ENCODE results near the gene HOMER3. TPM values are rescaled to one million over a fixed set of nuclear protein-coding genes. Genes with fewer than 3 reads are reported as not detected.

Gene HOMER3
- total RNA-seq, 1 donor from 2014 or later: 68.9 TPM

- Mint-ChIP-seq H3K36me3 (ENCODE audit: unreplicated experiment) (no peaks in the 10 kb centered on the region), H3K27ac (ENCODE audit: unreplicated experiment) (no peak overlapping the region), H3K4me1 (ENCODE audit: unreplicated experiment) (no peaks in the 10 kb centered on the region), H3K4me3 (ENCODE audit: unreplicated experiment) (no peak overlapping the region), H3K9me3 (ENCODE audit: unreplicated experiment) (no peaks in the 10 kb centered on the region), H3K27me3 (ENCODE audit: unreplicated experiment) (peaks cover 8% of the 10 kb centered on the region)
- no peak for DNase-seq (ENCODE audit: extremely low spot score, unreplicated experiment)
- no peak for TF ChIP-seq CTCF (IDR thresholded peaks at IDR 0.05)
These were observed 43.2 kb upstream of the HOMER3 start for GRCh38 chr19:18984251-18984650.

- Mint-ChIP-seq H3K27me3 (ENCODE audit: unreplicated experiment) (peaks cover 8% of the 10 kb centered on the region), H3K9me3 (ENCODE audit: unreplicated experiment) (no peaks in the 10 kb centered on the region), H3K4me1 (ENCODE audit: unreplicated experiment) (no peaks in the 10 kb centered on the region), H3K36me3 (ENCODE audit: unreplicated experiment) (no peaks in the 10 kb centered on the region), H3K4me3 (ENCODE audit: unreplicated experiment) (no peak overlapping the region), H3K27ac (ENCODE audit: unreplicated experiment) (no peak overlapping the region)
- no peak for TF ChIP-seq CTCF (IDR thresholded peaks at IDR 0.05)
- no peak for DNase-seq (ENCODE audit: extremely low spot score, unreplicated experiment)
These were observed 41.7 kb upstream of the HOMER3 start for GRCh38 chr19:18982669-18983068.

- H3K36me3 Mint-ChIP-seq (ENCODE audit: unreplicated experiment): no peaks in the 10 kb centered on the region
- no peaks in the 10 kb centered on the region for H3K9me3 Mint-ChIP-seq (ENCODE audit: unreplicated experiment)
- no peak overlapping the region for H3K27ac Mint-ChIP-seq (ENCODE audit: unreplicated experiment)
- peaks cover 2% of the 10 kb centered on the region for H3K4me1 Mint-ChIP-seq (ENCODE audit: unreplicated experiment)
- no peak overlapping the region for H3K4me3 Mint-ChIP-seq (ENCODE audit: unreplicated experiment)
- DNase-seq (ENCODE audit: extremely low spot score, unreplicated experiment): no peak
- TF ChIP-seq CTCF (IDR thresholded peaks at IDR 0.05): no peak
- H3K27me3 Mint-ChIP-seq (ENCODE audit: unreplicated experiment): peaks cover 8% of the 10 kb centered on the region
These were observed 39.5 kb upstream of the HOMER3 start for GRCh38 chr19:18980432-18981020.

GRCh38 chr19:18978616-18979015, 37.6 kb upstream of the HOMER3 start:
- no peak for TF ChIP-seq CTCF (IDR thresholded peaks at IDR 0.05)
- H3K36me3 Mint-ChIP-seq (ENCODE audit: unreplicated experiment): no peaks in the 10 kb centered on the region
- no peak overlapping the region for H3K4me3 Mint-ChIP-seq (ENCODE audit: unreplicated experiment)
- H3K4me1 Mint-ChIP-seq (ENCODE audit: unreplicated experiment): peaks cover 2% of the 10 kb centered on the region
- DNase-seq (ENCODE audit: extremely low spot score, unreplicated experiment): no peak
- no peak overlapping the region for H3K27ac Mint-ChIP-seq (ENCODE audit: unreplicated experiment)
- no peaks in the 10 kb centered on the region for H3K9me3 Mint-ChIP-seq (ENCODE audit: unreplicated experiment)
- peaks cover 8% of the 10 kb centered on the region for H3K27me3 Mint-ChIP-seq (ENCODE audit: unreplicated experiment)

GRCh38 chr19:18975869-18976268, 34.9 kb upstream of the HOMER3 start:
- H3K36me3 Mint-ChIP-seq (ENCODE audit: unreplicated experiment): no peaks in the 10 kb centered on the region
- H3K27me3 Mint-ChIP-seq (ENCODE audit: unreplicated experiment): no peaks in the 10 kb centered on the region
- TF ChIP-seq CTCF (IDR thresholded peaks at IDR 0.05): no peak
- H3K4me3 Mint-ChIP-seq (ENCODE audit: unreplicated experiment): no peak overlapping the region
- H3K9me3 Mint-ChIP-seq (ENCODE audit: unreplicated experiment): no peaks in the 10 kb centered on the region
- H3K4me1 Mint-ChIP-seq (ENCODE audit: unreplicated experiment): peaks cover 8% of the 10 kb centered on the region
- no peak for DNase-seq (ENCODE audit: extremely low spot score, unreplicated experiment)
- H3K27ac Mint-ChIP-seq (ENCODE audit: unreplicated experiment): no peak overlapping the region
